ENCODE results near the gene AIFM1.

DNA sequence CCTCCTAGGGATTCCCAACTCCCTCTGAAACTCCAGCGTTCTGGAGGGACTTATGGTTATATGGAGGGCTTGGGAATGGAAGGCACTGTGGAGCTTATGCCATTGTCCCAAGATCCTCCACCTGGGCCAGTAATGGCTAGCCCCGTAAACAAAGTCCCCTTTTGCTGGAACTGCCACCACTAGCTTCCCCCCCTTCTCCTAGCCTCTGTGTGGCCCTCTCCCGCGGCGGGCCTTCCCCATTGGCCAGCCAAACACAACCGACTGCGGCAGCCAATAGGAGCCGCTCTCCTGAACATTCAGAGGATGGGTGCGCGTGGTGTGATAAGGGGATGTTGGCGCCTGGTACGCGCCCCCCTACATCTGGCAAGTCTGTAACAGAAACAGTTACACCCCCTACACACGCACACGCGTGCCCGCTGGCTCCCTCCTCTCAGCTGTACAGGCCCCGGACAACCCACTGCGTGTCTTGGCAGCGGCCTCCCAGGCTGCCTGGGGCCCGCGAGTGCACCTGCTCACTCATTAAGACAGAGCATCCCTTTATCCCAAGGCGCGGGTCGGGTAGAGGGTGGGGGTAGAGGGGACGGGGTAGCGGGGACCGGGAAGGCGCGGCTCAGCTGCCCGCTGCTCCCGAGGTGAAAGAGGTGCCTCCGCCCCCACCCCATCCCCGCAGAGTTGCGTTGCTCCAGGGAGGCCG lies 5.3 kb upstream of the AIFM1 start:
- TF ChIP-seq, protein P1, sequence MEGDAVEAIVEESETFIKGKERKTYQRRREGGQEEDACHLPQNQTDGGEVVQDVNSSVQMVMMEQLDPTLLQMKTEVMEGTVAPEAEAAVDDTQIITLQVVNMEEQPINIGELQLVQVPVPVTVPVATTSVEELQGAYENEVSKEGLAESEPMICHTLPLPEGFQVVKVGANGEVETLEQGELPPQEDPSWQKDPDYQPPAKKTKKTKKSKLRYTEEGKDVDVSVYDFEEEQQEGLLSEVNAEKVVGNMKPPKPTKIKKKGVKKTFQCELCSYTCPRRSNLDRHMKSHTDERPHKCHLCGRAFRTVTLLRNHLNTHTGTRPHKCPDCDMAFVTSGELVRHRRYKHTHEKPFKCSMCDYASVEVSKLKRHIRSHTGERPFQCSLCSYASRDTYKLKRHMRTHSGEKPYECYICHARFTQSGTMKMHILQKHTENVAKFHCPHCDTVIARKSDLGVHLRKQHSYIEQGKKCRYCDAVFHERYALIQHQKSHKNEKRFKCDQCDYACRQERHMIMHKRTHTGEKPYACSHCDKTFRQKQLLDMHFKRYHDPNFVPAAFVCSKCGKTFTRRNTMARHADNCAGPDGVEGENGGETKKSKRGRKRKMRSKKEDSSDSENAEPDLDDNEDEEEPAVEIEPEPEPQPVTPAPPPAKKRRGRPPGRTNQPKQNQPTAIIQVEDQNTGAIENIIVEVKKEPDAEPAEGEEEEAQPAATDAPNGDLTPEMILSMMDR (IDR thresholded peaks at IDR 0.05), result no peak
- no peak for TF ChIP-seq POLR2A (IDR thresholded peaks at IDR 0.05)
- no peak for TF ChIP-seq POLR2AphosphoS5 (IDR thresholded peaks at IDR 0.05)

Measured in upper lobe of left lung (tissue), 4 donors.